Esophagus squamous epithelium (tissue), 5 donors: ENCODE data around the gene PVALEF. TPM values are rescaled to one million over a fixed set of nuclear protein-coding genes. Genes with fewer than 3 reads are reported as not detected.

Experiments
- DNase-seq: peaks from one replicate; lab custom pipeline; 2025; lab: John Stamatoyannopoulos, UW
- H3K27ac ChIP-seq, 4 donors: fragments of 200-600 bp; sonication (generic); one replicate each; pipeline ENCODE4 v1.5.1; 2016 to 2019; ENCODE audit warnings: mild to moderate bottlenecking in 1 of 4
- H3K27me3 ChIP-seq, 4 donors: fragments of 200-600 bp; sonication (generic); 1 replicate in 3 of 4; 2 replicates in 1 of 4; pipeline versions ENCODE4 v1.5.1 to v1.6.0; 2017 to 2021; ENCODE audit warnings: antibody characterized with exemption in 1 of 4
- H3K36me3 ChIP-seq, 3 donors: fragments of 200-600 bp; sonication (generic); one replicate each; pipeline ENCODE4 v1.5.1; 2016 to 2019
- H3K4me1 ChIP-seq, 3 donors: fragments of 200-600 bp; sonication (generic); one replicate each; pipeline ENCODE4 v1.5.1; 2017 to 2019
- H3K4me3 ChIP-seq, 4 donors: fragments of 200-600 bp; sonication (generic); 1 replicate in 3 of 4; 2 replicates in 1 of 4; pipeline ENCODE4 v1.5.1; 2016 to 2019; ENCODE audit warnings: mild to moderate bottlenecking in 2 of 4, moderate library complexity in 1 of 4
- H3K9me3 ChIP-seq, 3 donors: fragments of 200-600 bp; sonication (generic); one replicate each; pipeline ENCODE4 v1.5.1; 2016 to 2019
- POLR2A ChIP-seq, 4 donors: fragments of 450-650 bp; IDR thresholded peaks; one replicate each; pipeline ENCODE4 v1.6.1; 2017; ENCODE audit warnings: antibody characterized with exemption in 4 of 4, mild to moderate bottlenecking in 4 of 4, moderate library complexity in 3 of 4
- WGBS, 2 donors: methylation state at CpG; one replicate each; pipeline ENCODE4 v1.1.5; 2018; 5-methylcytosine and 5-hydroxymethylcytosine counted together
- intact Hi-C: fragments of 100-400 bp; cut with DNase I; formaldehyde crosslinking; loops from one replicate; pipeline ENCODE4 v1.15.0; 2022
- total RNA-seq, 4 donors: library from RNA; depleted of rRNA; stranded (reverse); fragments of >200 nt; gene quantifications; one replicate each; pipeline ENCODE4 v1.1.0, GENCODE V29; 2016
- TF ChIP-seq, protein P1 (sequence below), 6 experiments: fragments of 450-650 bp in 4 of 6; fragments of 200-600 bp in 2 of 6; sonication (generic) in 2 of 6; IDR thresholded peaks; one replicate each; pipeline ENCODE4 v1.5.1; 2016 to 2019; ENCODE audit warnings: antibody characterized with exemption in 6 of 6, mild to moderate bottlenecking in 4 of 6, moderate library complexity in 4 of 6
- donor health status: DM: yes; HTN: yes; CAD: no.

PVALEF gene
- total RNA-seq, 4 donors from 2014 or later: not detected

DNA sequence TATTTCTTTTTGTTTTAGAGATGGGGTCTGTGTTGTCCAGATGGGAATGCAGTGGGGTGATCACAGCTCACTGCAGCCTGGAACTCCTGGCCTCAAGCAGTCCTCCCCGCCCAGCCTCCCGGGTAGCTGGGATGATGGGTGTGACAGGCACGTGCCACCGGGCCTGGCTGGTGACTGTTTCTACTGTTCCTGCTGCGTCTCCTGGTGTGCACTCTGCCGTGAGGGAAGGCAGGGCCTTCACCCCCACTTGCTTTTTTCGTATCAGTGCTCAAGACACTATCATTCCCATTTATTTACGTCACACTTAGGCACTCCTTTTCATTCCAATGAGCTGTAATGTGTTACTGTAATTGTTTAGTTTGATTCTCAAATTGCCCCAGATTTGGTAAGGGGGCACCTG is 25.3 kb upstream of the PVALEF start:
- intact Hi-C loops: no loop called here
- Histone ChIP-seq H3K4me1 (peaks cover 7 to 11% (median 8%) of the 10 kb centered on the region in 3 donors), H3K4me3 (no peak overlapping the region), H3K36me3 (no peaks in the 10 kb centered on the region), H3K9me3 (no peaks in the 10 kb centered on the region), H3K27me3 (peaks cover 0 to 20% (median 0%) of the 10 kb centered on the region in 4 donors), H3K27ac (no peak overlapping the region)
- WGBS, 2 donors: 48 to 55% methylated on average over 8 of the region's 8 CpGs
- no peak for TF ChIP-seq POLR2A (IDR thresholded peaks at IDR 0.05)
- TF ChIP-seq, protein P1, sequence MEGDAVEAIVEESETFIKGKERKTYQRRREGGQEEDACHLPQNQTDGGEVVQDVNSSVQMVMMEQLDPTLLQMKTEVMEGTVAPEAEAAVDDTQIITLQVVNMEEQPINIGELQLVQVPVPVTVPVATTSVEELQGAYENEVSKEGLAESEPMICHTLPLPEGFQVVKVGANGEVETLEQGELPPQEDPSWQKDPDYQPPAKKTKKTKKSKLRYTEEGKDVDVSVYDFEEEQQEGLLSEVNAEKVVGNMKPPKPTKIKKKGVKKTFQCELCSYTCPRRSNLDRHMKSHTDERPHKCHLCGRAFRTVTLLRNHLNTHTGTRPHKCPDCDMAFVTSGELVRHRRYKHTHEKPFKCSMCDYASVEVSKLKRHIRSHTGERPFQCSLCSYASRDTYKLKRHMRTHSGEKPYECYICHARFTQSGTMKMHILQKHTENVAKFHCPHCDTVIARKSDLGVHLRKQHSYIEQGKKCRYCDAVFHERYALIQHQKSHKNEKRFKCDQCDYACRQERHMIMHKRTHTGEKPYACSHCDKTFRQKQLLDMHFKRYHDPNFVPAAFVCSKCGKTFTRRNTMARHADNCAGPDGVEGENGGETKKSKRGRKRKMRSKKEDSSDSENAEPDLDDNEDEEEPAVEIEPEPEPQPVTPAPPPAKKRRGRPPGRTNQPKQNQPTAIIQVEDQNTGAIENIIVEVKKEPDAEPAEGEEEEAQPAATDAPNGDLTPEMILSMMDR (IDR thresholded peaks at IDR 0.05): no peak
- no peak for DNase-seq

GRCh38 chr17:81140695-81141094 is 24.6 kb upstream of the PVALEF start:
- no peak overlapping the region for H3K27ac ChIP-seq
- peaks cover 0 to 16% (median 0%) of the 10 kb centered on the region in 4 donors for H3K27me3 ChIP-seq
- H3K4me3 ChIP-seq: no peak overlapping the region
- WGBS, 2 donors: no CpG with 5 or more reads among the region's 37 CpGs
- TF ChIP-seq POLR2A (IDR thresholded peaks at IDR 0.05): no peak
- TF ChIP-seq, protein P1 (IDR thresholded peaks at IDR 0.05): no peak
- intact Hi-C loops: no loop called here
- DNase-seq: no peak
- H3K9me3 ChIP-seq: no peaks in the 10 kb centered on the region
- no peaks in the 10 kb centered on the region for H3K36me3 ChIP-seq
- H3K4me1 ChIP-seq: peaks cover 7 to 11% (median 8%) of the 10 kb centered on the region in 3 donors

DNA sequence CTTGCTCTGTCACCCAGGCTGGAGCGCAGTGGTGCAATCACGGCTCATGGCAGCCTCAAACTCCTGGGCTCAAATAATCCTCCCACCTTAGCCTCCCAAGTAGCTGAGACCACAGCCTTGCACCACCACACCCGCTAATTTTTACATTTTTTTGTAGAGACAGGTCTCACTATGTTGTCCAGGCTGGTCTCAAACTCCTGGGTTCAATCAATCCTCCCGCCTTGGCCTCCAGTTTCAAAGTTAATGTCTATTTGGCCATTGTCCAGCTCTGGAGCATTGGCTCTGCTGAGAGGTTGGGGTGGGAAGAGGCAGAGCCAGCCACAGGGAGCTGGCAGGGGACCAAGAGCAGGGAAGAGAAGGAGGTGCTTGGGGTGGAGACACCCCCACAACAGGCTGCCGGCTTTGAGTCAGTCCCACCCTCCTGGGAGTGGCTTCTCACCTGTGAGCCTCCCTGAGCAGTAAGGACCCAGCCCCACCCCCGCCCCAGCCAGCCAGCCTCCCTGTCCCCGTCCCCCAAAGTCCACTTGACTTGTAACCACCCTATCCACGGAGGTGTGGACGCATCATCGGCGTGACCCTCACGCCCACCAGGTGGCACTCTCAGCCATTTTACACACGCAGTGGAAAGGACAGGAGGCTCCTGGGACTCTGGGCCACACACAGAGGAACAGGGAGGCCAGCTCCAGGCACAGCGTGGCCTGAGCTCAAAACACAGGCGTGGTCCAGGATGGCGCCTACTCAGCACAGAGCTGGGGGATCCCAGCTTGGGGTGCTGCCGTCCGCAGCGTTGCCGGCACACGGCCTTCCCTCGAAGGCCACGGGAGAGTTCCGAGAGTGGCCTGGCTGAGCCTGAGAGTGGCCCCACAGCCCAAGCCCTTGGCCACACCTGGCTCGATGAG is 22.8 kb upstream of the PVALEF start:
- intact Hi-C loops: no loop called here

DNA sequence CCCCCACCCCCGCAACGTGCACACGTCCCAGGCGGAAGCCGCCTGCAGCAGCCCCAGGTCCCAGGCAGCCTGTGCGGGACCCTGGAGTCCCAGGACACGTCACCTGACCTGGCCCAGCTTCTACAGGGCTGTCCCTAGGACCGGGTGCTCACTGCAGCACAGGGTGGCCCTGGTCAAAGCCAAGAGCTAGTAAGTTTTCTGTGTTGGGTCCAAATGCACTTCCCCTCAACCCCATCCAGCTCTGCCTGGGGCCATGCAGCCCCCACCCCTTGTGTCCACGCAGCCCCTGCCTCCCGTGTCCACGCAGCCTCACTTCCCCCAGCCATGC is 22.1 kb upstream of the PVALEF start:
- Histone ChIP-seq H3K9me3 (no peaks in the 10 kb centered on the region), H3K4me1 (peaks cover 7 to 11% (median 8%) of the 10 kb centered on the region in 3 donors), H3K36me3 (no peaks in the 10 kb centered on the region), H3K27me3 (peaks cover 0 to 17% (median 0%) of the 10 kb centered on the region in 4 donors), H3K27ac (no peak overlapping the region), H3K4me3 (no peak overlapping the region)
- DNase-seq: no peak
- intact Hi-C loops: no loop called here
- TF ChIP-seq, protein P1 (IDR thresholded peaks at IDR 0.05): no peak
- TF ChIP-seq POLR2A (IDR thresholded peaks at IDR 0.05): no peak
- 30 to 60% methylated on average over 2 of the region's 11 CpGs for WGBS, 2 donors

More for the DNA sequence above, 22.8 kb upstream of the PVALEF start:
- no peak overlapping the region for H3K4me3 ChIP-seq
- 67 to 87% methylated on average over 3 to 6 of the region's 25 CpGs for WGBS, 2 donors
- peaks cover 0 to 16% (median 0%) of the 10 kb centered on the region in 4 donors for H3K27me3 ChIP-seq
- no peaks in the 10 kb centered on the region for H3K9me3 ChIP-seq
- H3K27ac ChIP-seq: no peak overlapping the region
- no peak for TF ChIP-seq POLR2A (IDR thresholded peaks at IDR 0.05)
- TF ChIP-seq, protein P1 (IDR thresholded peaks at IDR 0.05): peak in 5 of 6 experiments; percentile 52 to 70 (median 57)
- H3K4me1 ChIP-seq: peaks cover 7 to 11% (median 8%) of the 10 kb centered on the region in 3 donors
- H3K36me3 ChIP-seq: no peaks in the 10 kb centered on the region
- no peak for DNase-seq
